Subcutaneous adipose tissue (tissue), 4 donors: ENCODE measurements around the gene DCLK2. TPM values are rescaled to one million over a fixed set of nuclear protein-coding genes. Genes with fewer than 3 reads are reported as not detected.

Experiments
- CTCF ChIP-seq: fragments of 450-650 bp; IDR thresholded peaks from one replicate; pipeline ENCODE4 v1.5.1; 2016; ENCODE audit warnings: low read depth, mild to moderate bottlenecking, control low read depth, antibody characterized with exemption, moderate library complexity
- small RNA-seq: library from RNA; depleted of rRNA; stranded (forward); fragments of <200 nt; gene quantifications from one replicate; pipeline ENCODE3, GENCODE V24; 2016
- total RNA-seq, 4 donors: library from RNA; depleted of rRNA; stranded (reverse); fragments of >200 nt; gene quantifications; one replicate each; pipeline ENCODE4 v1.1.0, GENCODE V29; 2016

Gene DCLK2
- total RNA-seq, 4 donors from 2014 or later, result 2.4 to 6.2 (median 3.9) TPM

DNA sequence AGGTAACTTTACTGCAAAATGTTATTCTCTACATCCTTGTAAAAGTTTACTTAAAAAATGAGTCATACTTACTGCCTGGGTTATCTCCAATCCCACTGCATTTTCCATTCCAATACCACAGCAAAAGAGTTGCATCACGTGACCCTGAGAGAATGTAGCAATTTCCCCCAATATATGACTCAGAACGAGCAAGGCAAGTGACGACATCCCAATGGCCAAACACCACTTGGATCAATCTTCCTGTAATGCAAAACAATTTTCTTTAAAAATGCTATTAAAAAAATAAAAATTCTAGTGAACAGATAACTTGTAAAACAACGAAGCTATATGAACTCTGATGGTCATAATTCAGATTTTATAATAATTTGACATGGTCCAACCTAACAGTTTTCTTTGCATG, 224.3 kb downstream of the DCLK2 start:
- TF ChIP-seq CTCF, result no peak

DNA sequence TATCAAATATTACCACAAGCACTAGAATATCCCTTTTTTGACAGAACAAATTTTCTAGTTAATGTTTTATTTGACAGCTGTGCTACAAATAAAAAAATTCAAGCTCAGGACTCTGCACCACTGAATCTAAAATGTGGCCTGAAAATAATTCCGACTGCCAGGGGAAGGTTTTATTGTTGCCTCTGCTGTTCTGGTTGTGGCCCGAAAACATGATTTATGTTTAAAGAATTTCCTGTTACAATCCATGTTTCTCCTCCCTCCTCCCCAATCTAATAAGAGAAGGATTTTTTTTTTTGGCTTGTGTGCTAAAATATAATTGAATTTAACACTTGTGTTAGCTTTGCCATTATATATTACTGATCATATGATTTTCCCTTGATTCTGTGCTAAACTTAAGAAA, 227.8 kb downstream of the DCLK2 start:
- no peak for TF ChIP-seq CTCF

DNA sequence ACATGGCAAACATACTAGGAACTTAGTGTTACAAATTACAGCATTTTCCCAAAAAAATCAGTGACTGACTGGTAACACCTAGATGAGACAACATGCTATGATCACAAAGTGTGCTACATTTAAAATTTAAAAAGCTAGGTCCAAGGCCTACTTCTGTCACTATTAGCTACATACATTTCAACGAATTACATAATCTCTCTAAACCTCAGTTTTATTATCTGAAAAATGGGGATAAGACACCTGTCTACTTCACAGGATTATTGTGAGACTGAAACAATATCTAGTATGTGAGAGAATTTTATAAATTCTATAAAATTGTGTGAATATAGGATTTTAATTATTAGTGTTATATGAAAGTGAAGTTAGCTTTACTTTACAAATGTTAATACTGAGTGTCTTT, 228.5 kb downstream of the DCLK2 start:
- TF ChIP-seq CTCF, result no peak

Small RNA genes lying within 50 kb of the gene (small RNA-seq; reads per million reads assigned to genes)
- not detected for gene RNU7-194P
